Nephron progenitor cell (in vitro differentiated cells): ENCODE measurements around the gene HYPK.
A peak's percentile ranks its signal among the peaks of the same experiment; 100 is the strongest.

Experiments used
- DNase-seq: peaks from one replicate; pipeline ENCODE4 v3.0.0; 2021
- H3K27ac Mint-ChIP-seq: 2 replicates; pipeline ENCODE4 v1.8.0; 2021; ENCODE audit warnings: mild to moderate bottlenecking, moderate library complexity, mixed read lengths
- H3K27me3 Mint-ChIP-seq: 2 replicates; pipeline ENCODE4 v1.8.0; 2021; ENCODE audit warnings: mild to moderate bottlenecking, low read depth, mixed read lengths; ENCODE audit not compliant: poor library complexity
- H3K36me3 Mint-ChIP-seq: 2 replicates; pipeline ENCODE4 v1.8.0; 2021; ENCODE audit warnings: low read depth, mixed read lengths
- H3K4me1 Mint-ChIP-seq: 2 replicates; pipeline ENCODE4 v1.8.0; 2021; ENCODE audit warnings: mixed read lengths
- H3K4me3 Mint-ChIP-seq: 2 replicates; pipeline ENCODE4 v1.8.0; 2021; ENCODE audit warnings: mild to moderate bottlenecking, moderate library complexity, mixed read lengths
- H3K9me3 Mint-ChIP-seq: 2 replicates; pipeline ENCODE4 v1.8.0; 2021; ENCODE audit warnings: mild to moderate bottlenecking, moderate library complexity, mixed read lengths
- TF ChIP-seq, protein P1 (sequence below): fragments of 200-600 bp; sonication (generic); IDR thresholded peaks from 2 replicates; pipeline ENCODE4 v1.5.0; 2021; ENCODE audit warnings: antibody characterized with exemption

HYPK gene

DNA sequence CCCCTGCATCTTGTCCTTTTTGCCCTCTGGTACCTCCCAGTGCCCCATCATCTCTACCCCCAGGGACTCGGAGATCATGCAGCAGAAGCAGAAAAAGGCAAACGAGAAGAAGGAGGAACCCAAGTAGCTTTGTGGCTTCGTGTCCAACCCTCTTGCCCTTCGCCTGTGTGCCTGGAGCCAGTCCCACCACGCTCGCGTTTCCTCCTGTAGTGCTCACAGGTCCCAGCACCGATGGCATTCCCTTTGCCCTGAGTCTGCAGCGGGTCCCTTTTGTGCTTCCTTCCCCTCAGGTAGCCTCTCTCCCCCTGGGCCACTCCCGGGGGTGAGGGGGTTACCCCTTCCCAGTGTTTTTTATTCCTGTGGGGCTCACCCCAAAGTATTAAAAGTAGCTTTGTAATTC is 6.8 kb upstream of the HYPK start:
- Mint-ChIP-seq H3K9me3 (peaks cover 5% of the 10 kb centered on the region), H3K27me3 (no peaks in the 10 kb centered on the region), H3K27ac (peak overlapping the region; percentile 59), H3K36me3 (peaks cover 39% of the 10 kb centered on the region), H3K4me3 (peak overlapping the region; percentile 98), H3K4me1 (peaks cover 57% of the 10 kb centered on the region)
- TF ChIP-seq, protein P1, sequence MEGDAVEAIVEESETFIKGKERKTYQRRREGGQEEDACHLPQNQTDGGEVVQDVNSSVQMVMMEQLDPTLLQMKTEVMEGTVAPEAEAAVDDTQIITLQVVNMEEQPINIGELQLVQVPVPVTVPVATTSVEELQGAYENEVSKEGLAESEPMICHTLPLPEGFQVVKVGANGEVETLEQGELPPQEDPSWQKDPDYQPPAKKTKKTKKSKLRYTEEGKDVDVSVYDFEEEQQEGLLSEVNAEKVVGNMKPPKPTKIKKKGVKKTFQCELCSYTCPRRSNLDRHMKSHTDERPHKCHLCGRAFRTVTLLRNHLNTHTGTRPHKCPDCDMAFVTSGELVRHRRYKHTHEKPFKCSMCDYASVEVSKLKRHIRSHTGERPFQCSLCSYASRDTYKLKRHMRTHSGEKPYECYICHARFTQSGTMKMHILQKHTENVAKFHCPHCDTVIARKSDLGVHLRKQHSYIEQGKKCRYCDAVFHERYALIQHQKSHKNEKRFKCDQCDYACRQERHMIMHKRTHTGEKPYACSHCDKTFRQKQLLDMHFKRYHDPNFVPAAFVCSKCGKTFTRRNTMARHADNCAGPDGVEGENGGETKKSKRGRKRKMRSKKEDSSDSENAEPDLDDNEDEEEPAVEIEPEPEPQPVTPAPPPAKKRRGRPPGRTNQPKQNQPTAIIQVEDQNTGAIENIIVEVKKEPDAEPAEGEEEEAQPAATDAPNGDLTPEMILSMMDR: no peak
- DNase-seq: no peak

DNA sequence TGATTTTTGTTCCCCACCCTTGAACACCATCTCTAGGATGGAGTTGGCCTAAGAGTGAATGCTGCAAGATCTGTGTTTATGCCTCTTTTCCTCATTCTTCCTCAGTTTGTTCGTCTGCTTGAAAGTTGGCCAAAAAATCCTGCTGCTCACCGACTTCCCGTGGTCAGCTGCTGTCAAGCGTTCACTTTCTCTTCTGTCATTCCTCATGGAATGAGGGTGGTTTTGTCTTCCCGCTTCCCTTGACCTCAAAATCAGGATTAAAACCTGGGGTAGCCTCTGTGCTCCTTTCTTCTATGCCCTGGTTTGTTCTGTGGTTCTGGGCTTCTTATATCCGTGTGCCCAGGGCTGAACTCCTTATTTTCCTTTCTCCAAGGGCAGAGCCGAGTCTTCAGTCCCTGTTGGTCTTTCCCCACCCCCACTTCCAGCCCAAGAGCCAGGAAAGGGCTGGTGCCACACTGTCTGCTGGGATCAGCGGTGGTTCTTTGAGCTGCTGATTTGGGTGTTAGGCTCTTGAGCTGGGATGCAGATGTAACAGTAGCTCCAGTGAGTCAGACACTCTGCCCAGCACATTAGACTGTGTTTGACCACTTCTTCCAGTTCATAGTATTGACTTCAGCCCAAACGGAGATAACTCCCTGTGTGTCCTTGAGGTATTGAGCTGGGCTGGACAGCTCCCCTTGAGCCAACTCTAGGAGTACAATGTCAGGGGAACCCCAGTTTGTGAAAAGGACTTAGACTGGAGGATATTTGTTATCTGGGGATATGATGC is 5.9 kb upstream of the HYPK start:
- H3K4me3 Mint-ChIP-seq: peak overlapping the region; percentile 98
- no peaks in the 10 kb centered on the region for H3K27me3 Mint-ChIP-seq
- H3K9me3 Mint-ChIP-seq: peaks cover 5% of the 10 kb centered on the region
- TF ChIP-seq, protein P1: no peak
- peak overlapping the region; percentile 86 for H3K27ac Mint-ChIP-seq
- H3K4me1 Mint-ChIP-seq: peaks cover 65% of the 10 kb centered on the region
- peaks cover 47% of the 10 kb centered on the region for H3K36me3 Mint-ChIP-seq
- DNase-seq: no peak

DNA sequence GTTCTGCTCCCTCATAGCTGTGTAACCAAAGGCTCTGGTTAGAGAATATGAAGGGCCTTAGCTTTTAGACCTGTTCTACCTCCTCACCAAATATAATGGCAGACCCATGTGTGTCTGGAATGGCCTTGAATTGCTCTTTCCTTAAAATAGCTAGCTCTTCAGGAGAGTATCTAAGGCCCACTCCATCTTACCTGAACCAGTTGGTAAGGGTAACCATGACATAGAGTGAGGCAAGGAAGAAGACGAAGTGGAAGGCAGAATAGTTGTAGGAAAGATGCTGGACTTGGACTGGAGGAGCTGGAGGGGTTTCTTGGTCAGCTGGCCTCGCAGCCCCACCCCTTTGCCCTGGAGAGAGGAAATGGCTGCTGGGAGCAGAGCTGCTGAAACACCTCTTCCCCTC is 5.2 kb upstream of the HYPK start:
- H3K9me3 Mint-ChIP-seq: peaks cover 5% of the 10 kb centered on the region
- H3K36me3 Mint-ChIP-seq: peaks cover 55% of the 10 kb centered on the region
- no peaks in the 10 kb centered on the region for H3K27me3 Mint-ChIP-seq
- peaks cover 73% of the 10 kb centered on the region for H3K4me1 Mint-ChIP-seq
- H3K4me3 Mint-ChIP-seq: no peak overlapping the region
- DNase-seq: no peak
- TF ChIP-seq, protein P1: no peak
- peak overlapping the region; percentile 71 for H3K27ac Mint-ChIP-seq

DNA sequence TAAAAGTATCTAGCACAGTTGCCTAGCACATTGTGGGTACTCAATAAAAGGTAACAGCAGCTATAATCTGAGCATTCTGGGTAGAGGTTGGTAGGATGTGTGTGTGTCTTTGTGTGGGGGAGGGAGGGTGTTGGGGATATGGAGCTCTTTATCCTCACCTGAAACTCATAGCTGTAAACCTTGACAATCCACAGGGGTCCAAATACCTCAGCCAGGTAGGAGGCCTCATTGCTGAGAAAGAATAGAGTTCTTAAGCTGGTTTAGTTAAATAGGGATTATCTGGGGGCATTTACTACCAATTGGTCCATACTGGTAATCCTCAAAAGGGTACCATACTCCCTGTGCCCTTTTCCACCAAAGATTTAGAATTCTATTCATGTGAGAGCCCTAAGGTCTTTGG is 4.4 kb upstream of the HYPK start:
- H3K9me3 Mint-ChIP-seq: peaks cover 5% of the 10 kb centered on the region
- H3K4me1 Mint-ChIP-seq: peaks cover 81% of the 10 kb centered on the region
- TF ChIP-seq, protein P1: no peak
- DNase-seq: no peak
- no peak overlapping the region for H3K4me3 Mint-ChIP-seq
- peak overlapping the region; percentile 50 for H3K27ac Mint-ChIP-seq
- H3K27me3 Mint-ChIP-seq: no peaks in the 10 kb centered on the region
- peaks cover 60% of the 10 kb centered on the region for H3K36me3 Mint-ChIP-seq

DNA sequence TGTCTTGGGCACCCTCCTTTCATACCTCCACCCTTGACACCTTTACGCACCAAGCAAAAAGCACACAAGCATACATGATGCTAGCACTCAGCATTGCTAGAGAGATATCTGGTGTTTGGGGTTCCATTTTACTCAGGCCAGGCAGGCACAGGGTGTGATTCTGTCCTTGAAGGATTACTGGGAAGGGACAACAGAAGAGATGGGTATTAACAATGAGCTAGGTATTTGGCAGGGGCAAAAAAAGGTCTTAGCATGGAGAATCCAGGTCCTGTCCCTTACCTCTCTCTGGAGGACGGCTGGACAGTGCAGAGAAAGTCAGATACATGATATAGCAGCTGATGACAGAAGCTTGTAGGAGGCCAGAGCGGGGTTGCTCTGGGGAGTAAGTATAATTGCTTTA is 3.8 kb upstream of the HYPK start:
- H3K36me3 Mint-ChIP-seq: peaks cover 65% of the 10 kb centered on the region
- TF ChIP-seq, protein P1: no peak
- H3K4me3 Mint-ChIP-seq: no peak overlapping the region
- peaks cover 1% of the 10 kb centered on the region for H3K9me3 Mint-ChIP-seq
- no peaks in the 10 kb centered on the region for H3K27me3 Mint-ChIP-seq
- H3K4me1 Mint-ChIP-seq: peaks cover 84% of the 10 kb centered on the region
- peak overlapping the region; percentile 50 for H3K27ac Mint-ChIP-seq
- DNase-seq: no peak
